Endodermal cell (in vitro differentiated cells): ENCODE results near the gene EIF4G2. TPM values are rescaled to one million over a fixed set of nuclear protein-coding genes. Genes with fewer than 3 reads are reported as not detected.

ENCODE experiments used
- DNase-seq: peaks from one replicate; pipeline ENCODE4 v3.0.0-alpha.2; 2017
- H3K27ac ChIP-seq: 2 replicates; pipeline ENCODE4 v1.5.1; 2013; ENCODE audit warnings: mild to moderate bottlenecking, low read depth, low read length, moderate library complexity
- H3K27me3 ChIP-seq: 2 replicates; pipeline ENCODE4 v1.6.1; 2013; ENCODE audit warnings: mild to moderate bottlenecking, low read length, moderate library complexity; ENCODE audit not compliant: insufficient read depth, control insufficient read depth, poor library complexity, severe bottlenecking
- H3K36me3 ChIP-seq: 2 replicates; pipeline ENCODE4 v1.7.0; 2013; ENCODE audit warnings: mild to moderate bottlenecking, low read length, moderate library complexity; ENCODE audit not compliant: control insufficient read depth, insufficient read depth
- H3K4me1 ChIP-seq: one replicate; pipeline ENCODE4 v1.7.0; 2013; ENCODE audit warnings: low read length; ENCODE audit not compliant: control insufficient read depth, insufficient read depth
- H3K4me3 ChIP-seq: 2 replicates; pipeline ENCODE4 v1.5.1; 2013; ENCODE audit warnings: mild to moderate bottlenecking, low read length, moderate library complexity
- H3K9ac ChIP-seq: 2 replicates; pipeline ENCODE4 v1.6.1; 2013; ENCODE audit warnings: mild to moderate bottlenecking, low read length, moderate library complexity; ENCODE audit not compliant: poor library complexity, severe bottlenecking; ENCODE audit errors: extremely low read depth
- H3K9me3 ChIP-seq: 2 replicates; pipeline ENCODE4 v1.6.1; 2013; ENCODE audit warnings: mild to moderate bottlenecking, low read length, moderate library complexity; ENCODE audit not compliant: control insufficient read depth
- H3K27ac Mint-ChIP-seq: 2 replicates; pipeline ENCODE4 v1.8.0; 2020; ENCODE audit warnings: mixed read lengths
- H3K27me3 Mint-ChIP-seq: 2 replicates; pipeline ENCODE4 v1.8.0; 2021; ENCODE audit warnings: mild to moderate bottlenecking, mixed read lengths; ENCODE audit not compliant: insufficient read depth
- H3K36me3 Mint-ChIP-seq: 2 replicates; pipeline ENCODE4 v1.8.0; 2020; ENCODE audit warnings: low read depth, mixed read lengths
- H3K4me1 Mint-ChIP-seq: 2 replicates; pipeline ENCODE4 v1.8.0; 2020; ENCODE audit warnings: mixed read lengths
- H3K4me3 Mint-ChIP-seq: 2 replicates; pipeline ENCODE4 v1.8.0; 2020; ENCODE audit warnings: mild to moderate bottlenecking, moderate library complexity, mixed read lengths
- H3K9me3 Mint-ChIP-seq: 2 replicates; pipeline ENCODE4 v1.8.0; 2020; ENCODE audit warnings: mild to moderate bottlenecking, mixed read lengths
- WGBS, 2 experiments: methylation state at CpG; one replicate each; pipeline versions ENCODE4 v1.1.5 to v1.1.7; 2013; ENCODE audit warnings: missing lambda C conversion rate in 2 of 2, mixed read lengths in 1 of 2; ENCODE audit not compliant: insufficient coverage in 1 of 2, insufficient read length in 1 of 2; 5-methylcytosine and 5-hydroxymethylcytosine counted together
- total RNA-seq, 2 donors: library from RNA; stranded (reverse); fragmentation: NEBNext Ultra II Directional in 1 of 2; extraction: Animal tissue kit (Norgen Biotek cat#: 25700) in 1 of 2; gene quantifications; 2 replicates in 1 of 2; 3 replicates in 1 of 2; pipeline ENCODE4 v1.2.1, GENCODE V29; 2021
- TF ChIP-seq, protein P1 (sequence below): fragments of 200-600 bp; sonication (generic); conservative IDR thresholded peaks from 2 replicates; pipeline ENCODE4 v1.5.0; 2021; ENCODE audit warnings: antibody characterized with exemption, mild to moderate bottlenecking

EIF4G2 gene
- total RNA-seq, 2 donors from 2014 or later: 753 to 1,007 TPM

DNA sequence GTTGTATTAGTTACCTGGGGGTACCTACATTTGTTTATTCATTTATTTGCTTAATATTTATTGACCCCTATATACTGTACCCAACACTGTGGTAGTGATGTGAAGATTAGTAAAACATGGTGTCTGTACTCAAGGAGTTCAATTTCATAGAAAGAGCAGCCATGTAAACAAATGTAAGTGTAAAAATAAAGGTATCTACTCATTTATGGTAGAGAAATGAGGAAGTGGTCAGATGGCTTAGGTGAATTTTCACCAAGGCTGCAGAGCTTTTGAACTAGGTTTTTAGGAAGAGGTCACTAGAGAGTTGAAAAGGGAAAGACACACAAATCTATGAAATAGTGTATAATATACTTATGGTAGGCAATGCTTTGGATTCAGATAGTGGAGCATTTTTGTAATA lies 46.5 kb downstream of the EIF4G2 start:
- peaks cover 37% of the 10 kb centered on the region for H3K36me3 Mint-ChIP-seq
- TF ChIP-seq, protein P1, sequence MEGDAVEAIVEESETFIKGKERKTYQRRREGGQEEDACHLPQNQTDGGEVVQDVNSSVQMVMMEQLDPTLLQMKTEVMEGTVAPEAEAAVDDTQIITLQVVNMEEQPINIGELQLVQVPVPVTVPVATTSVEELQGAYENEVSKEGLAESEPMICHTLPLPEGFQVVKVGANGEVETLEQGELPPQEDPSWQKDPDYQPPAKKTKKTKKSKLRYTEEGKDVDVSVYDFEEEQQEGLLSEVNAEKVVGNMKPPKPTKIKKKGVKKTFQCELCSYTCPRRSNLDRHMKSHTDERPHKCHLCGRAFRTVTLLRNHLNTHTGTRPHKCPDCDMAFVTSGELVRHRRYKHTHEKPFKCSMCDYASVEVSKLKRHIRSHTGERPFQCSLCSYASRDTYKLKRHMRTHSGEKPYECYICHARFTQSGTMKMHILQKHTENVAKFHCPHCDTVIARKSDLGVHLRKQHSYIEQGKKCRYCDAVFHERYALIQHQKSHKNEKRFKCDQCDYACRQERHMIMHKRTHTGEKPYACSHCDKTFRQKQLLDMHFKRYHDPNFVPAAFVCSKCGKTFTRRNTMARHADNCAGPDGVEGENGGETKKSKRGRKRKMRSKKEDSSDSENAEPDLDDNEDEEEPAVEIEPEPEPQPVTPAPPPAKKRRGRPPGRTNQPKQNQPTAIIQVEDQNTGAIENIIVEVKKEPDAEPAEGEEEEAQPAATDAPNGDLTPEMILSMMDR: no peak
- no peaks in the 10 kb centered on the region for H3K27me3 ChIP-seq
- H3K4me3 Mint-ChIP-seq: no peak overlapping the region
- no peaks in the 10 kb centered on the region for H3K9me3 Mint-ChIP-seq
- H3K9ac ChIP-seq: no peak overlapping the region
- H3K4me1 Mint-ChIP-seq: peaks cover 3% of the 10 kb centered on the region
- no peaks in the 10 kb centered on the region for H3K27me3 Mint-ChIP-seq
- H3K9me3 ChIP-seq: no peaks in the 10 kb centered on the region
- H3K4me3 ChIP-seq: no peak overlapping the region
- peaks cover 68% of the 10 kb centered on the region for H3K36me3 ChIP-seq
- no peaks in the 10 kb centered on the region for H3K4me1 ChIP-seq
- no peak overlapping the region for H3K27ac ChIP-seq
- DNase-seq: no peak
- no peak overlapping the region for H3K27ac Mint-ChIP-seq

DNA sequence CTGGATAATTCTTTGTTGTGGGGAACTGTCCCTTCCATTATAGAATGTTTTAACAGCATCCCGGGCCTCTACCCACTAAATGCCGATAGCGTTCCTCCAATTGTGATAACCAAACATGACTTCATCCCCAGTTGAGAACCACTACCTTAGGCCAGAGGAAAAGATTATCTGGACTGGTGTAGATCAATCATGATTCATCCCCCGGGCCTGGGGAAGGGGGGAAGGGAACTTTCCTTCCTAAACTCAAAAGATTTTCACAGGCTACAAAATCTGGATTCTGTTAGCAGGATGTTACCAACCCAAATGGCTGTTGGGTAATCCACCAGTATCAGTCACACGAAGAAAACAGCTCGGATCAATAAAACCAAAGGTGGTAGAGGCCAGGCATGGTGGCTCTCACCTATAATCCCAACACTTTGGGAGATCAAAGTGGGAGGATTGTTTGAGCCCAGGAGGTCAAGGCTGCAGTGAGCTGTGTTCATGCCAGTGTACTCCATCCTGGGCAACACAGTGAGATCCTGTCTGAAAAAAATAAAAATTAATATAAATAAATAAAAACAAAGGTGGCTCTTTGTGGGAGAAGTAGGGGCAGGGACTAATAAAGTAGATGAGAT lies 47.5 kb downstream of the EIF4G2 start:
- H3K36me3 ChIP-seq: peaks cover 75% of the 10 kb centered on the region
- Mint-ChIP-seq H3K4me1 (no peaks in the 10 kb centered on the region), H3K27me3 (no peaks in the 10 kb centered on the region), H3K36me3 (peaks cover 39% of the 10 kb centered on the region), H3K4me3 (no peak overlapping the region), H3K9me3 (no peaks in the 10 kb centered on the region), H3K27ac (no peak overlapping the region)
- TF ChIP-seq, protein P1: no peak
- H3K9me3 ChIP-seq: no peaks in the 10 kb centered on the region
- no peak for DNase-seq
- H3K27ac ChIP-seq: no peak overlapping the region
- 89 to 90% methylated on average over 4 to 6 of the region's 6 CpGs for WGBS, 2 experiments
- H3K27me3 ChIP-seq: no peaks in the 10 kb centered on the region
- no peak overlapping the region for H3K4me3 ChIP-seq
- H3K9ac ChIP-seq: no peak overlapping the region
- no peaks in the 10 kb centered on the region for H3K4me1 ChIP-seq

DNA sequence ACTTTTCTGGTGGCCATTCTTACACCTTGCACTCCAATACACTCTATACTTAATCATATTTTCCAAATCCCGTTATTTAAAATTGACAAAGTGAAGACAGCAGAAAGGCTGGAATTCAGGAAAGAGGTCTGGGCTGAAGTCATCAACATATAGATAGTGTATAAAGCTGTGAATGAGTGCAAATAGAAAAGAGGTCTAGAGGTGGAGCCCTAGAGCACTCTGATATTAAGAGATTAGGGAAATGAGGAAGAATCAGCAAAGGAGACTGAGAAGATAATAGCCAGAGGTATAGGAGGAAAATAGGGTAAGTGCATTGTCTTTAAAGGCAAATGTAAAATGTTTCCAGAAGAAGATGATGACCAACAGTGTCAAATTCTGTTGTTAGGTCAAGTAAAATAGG lies 49.8 kb downstream of the EIF4G2 start:
- peaks cover 86% of the 10 kb centered on the region for H3K36me3 ChIP-seq
- no peaks in the 10 kb centered on the region for H3K27me3 Mint-ChIP-seq
- H3K9me3 ChIP-seq: no peaks in the 10 kb centered on the region
- H3K4me3 Mint-ChIP-seq: no peak overlapping the region
- no peak overlapping the region for H3K27ac ChIP-seq
- H3K9ac ChIP-seq: no peak overlapping the region
- H3K9me3 Mint-ChIP-seq: no peaks in the 10 kb centered on the region
- H3K4me1 ChIP-seq: no peaks in the 10 kb centered on the region
- TF ChIP-seq, protein P1: peak; percentile 60
- no peak overlapping the region for H3K27ac Mint-ChIP-seq
- H3K4me3 ChIP-seq: no peak overlapping the region
- no peak for DNase-seq
- no peaks in the 10 kb centered on the region for H3K27me3 ChIP-seq
- H3K36me3 Mint-ChIP-seq: peaks cover 34% of the 10 kb centered on the region
- 80 to 85% methylated on average over 1 of the region's 1 CpG for WGBS, 2 experiments
- H3K4me1 Mint-ChIP-seq: no peaks in the 10 kb centered on the region
